Gastroesophageal sphincter (tissue), 4 donors: ENCODE results near the gene ZNF644. TPM values are rescaled to one million over a fixed set of nuclear protein-coding genes. Genes with fewer than 3 reads are reported as not detected.

Source experiments
- ATAC-seq: fragments of 150-250 bp; one replicate; pipeline ENCODE4 v1.9.1; 2016; ENCODE audit warnings: mild to moderate bottlenecking, moderate library complexity
- H3K27ac ChIP-seq, 4 donors: fragments of 200-600 bp; sonication (generic) in 3 of 4; 1 replicate in 3 of 4; 2 replicates in 1 of 4; pipeline ENCODE4 v1.5.1; 2016 to 2019
- H3K27me3 ChIP-seq: fragments of 200-600 bp; sonication (generic); one replicate; pipeline ENCODE4 v1.5.1; 2019
- H3K36me3 ChIP-seq, 2 donors: fragments of 200-600 bp; sonication (generic); one replicate each; pipeline ENCODE4 v1.5.1; 2019; ENCODE audit warnings: control low read depth in 1 of 2
- H3K4me1 ChIP-seq, 3 donors: fragments of 200-600 bp; sonication (generic); 1 replicate in 2 of 3; 2 replicates in 1 of 3; pipeline ENCODE4 v1.5.1; 2016 to 2019; ENCODE audit warnings: control low read depth in 2 of 3
- H3K4me3 ChIP-seq, 2 donors: fragments of 200-600 bp; sonication (generic); one replicate each; pipeline ENCODE4 v1.5.1; 2019; ENCODE audit warnings: mild to moderate bottlenecking in 1 of 2, moderate library complexity in 1 of 2
- H3K9me3 ChIP-seq, 3 donors: fragments of 200-600 bp; sonication (generic); one replicate each; pipeline ENCODE4 v1.5.1; 2017 to 2019; ENCODE audit warnings: control low read depth in 2 of 3
- EP300 ChIP-seq: sonication (generic); formaldehyde crosslinking; IDR thresholded peaks from one replicate; pipeline ENCODE4 v1.6.1; 2017; ENCODE audit warnings: antibody characterized with exemption, mild to moderate bottlenecking
- POLR2A ChIP-seq, 2 donors: fragments of 450-650 bp; IDR thresholded peaks; one replicate each; pipeline ENCODE4 v1.6.1; 2017; ENCODE audit warnings: antibody characterized with exemption in 2 of 2, mild to moderate bottlenecking in 2 of 2, moderate library complexity in 1 of 2
- POLR2AphosphoS5 ChIP-seq: sonication (generic); formaldehyde crosslinking; IDR thresholded peaks from one replicate; pipeline ENCODE4 v1.6.1; 2017; ENCODE audit warnings: antibody characterized with exemption
- WGBS, 2 donors: methylation state at CpG; one replicate each; pipeline ENCODE4 v1.1.5; 2018; ENCODE audit warnings: low coverage in 1 of 2; 5-methylcytosine and 5-hydroxymethylcytosine counted together
- total RNA-seq, 4 donors: library from RNA; depleted of rRNA; stranded (reverse); fragments of >200 nt; gene quantifications; one replicate each; pipeline ENCODE4 v1.1.0, GENCODE V29; 2016
- TF ChIP-seq, protein P1 (sequence below), 4 experiments: fragments of 200-600 bp in 2 of 4; fragments of 450-650 bp in 2 of 4; sonication (generic) in 1 of 4; IDR thresholded peaks; one replicate each; pipeline ENCODE4 v1.5.1; 2017 to 2019; ENCODE audit warnings: antibody characterized with exemption in 4 of 4, mild to moderate bottlenecking in 2 of 4, moderate library complexity in 2 of 4

Gene ZNF644
- total RNA-seq, 4 donors from 2014 or later, result 40.2 to 83.3 (median 53.8) TPM

DNA sequence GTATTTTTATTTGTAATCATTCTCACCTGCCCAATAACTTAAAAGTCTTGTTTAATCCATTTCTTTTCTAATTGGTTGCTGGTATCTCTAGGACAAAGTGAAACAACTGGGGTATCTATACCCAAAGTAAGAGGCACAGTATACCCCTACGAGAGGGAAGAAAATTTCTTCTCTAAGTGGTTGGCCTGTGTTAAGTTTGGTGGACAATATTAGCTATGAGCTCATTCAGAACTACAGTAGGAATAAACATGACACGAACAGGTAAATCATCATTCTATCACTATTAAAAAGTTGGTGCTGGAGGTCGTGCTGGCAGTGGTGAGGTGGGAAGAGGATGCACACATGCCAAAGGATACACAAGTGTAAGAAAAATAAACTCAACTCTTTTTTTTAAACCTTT lies 99.6 kb downstream of the ZNF644 start:
- Histone ChIP-seq H3K4me3 (no peak overlapping the region), H3K9me3 (no peaks in the 10 kb centered on the region), H3K4me1 (peaks cover 6 to 65% (median 15%) of the 10 kb centered on the region in 3 donors), H3K27me3 (no peaks in the 10 kb centered on the region), H3K27ac (no peak overlapping the region), H3K36me3 (peaks cover 0 to 4% of the 10 kb centered on the region in 2 donors)
- no peak for ATAC-seq
- TF ChIP-seq POLR2A (IDR thresholded peaks at IDR 0.05), result no peak
- 43 to 71% methylated on average over 3 of the region's 3 CpGs for WGBS, 2 donors

DNA sequence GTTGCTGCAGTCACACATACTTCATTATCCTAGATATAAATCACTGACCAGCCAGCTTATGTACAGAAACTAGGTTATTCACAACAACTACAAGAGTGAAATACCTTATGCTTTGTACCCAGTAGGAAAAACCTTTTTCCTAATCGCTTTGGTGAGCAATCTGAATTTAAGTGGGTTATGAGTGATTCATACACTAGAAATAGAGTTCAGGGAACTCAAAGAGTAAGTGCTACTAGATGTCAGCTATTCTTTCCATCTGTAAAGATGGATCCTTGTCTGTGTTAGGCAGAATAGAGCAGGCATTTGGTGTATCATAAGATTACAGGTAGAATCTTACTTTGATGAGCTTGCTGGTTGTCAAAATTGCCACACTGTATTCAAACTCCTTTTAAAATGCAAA lies 101.9 kb downstream of the ZNF644 start:
- TF ChIP-seq POLR2A (IDR thresholded peaks at IDR 0.05) (no peak), EP300 (no peak), POLR2AphosphoS5 (no peak)
- TF ChIP-seq, protein P1, sequence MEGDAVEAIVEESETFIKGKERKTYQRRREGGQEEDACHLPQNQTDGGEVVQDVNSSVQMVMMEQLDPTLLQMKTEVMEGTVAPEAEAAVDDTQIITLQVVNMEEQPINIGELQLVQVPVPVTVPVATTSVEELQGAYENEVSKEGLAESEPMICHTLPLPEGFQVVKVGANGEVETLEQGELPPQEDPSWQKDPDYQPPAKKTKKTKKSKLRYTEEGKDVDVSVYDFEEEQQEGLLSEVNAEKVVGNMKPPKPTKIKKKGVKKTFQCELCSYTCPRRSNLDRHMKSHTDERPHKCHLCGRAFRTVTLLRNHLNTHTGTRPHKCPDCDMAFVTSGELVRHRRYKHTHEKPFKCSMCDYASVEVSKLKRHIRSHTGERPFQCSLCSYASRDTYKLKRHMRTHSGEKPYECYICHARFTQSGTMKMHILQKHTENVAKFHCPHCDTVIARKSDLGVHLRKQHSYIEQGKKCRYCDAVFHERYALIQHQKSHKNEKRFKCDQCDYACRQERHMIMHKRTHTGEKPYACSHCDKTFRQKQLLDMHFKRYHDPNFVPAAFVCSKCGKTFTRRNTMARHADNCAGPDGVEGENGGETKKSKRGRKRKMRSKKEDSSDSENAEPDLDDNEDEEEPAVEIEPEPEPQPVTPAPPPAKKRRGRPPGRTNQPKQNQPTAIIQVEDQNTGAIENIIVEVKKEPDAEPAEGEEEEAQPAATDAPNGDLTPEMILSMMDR (IDR thresholded peaks at IDR 0.05), result no peak

GRCh38 chr1:90919190-90919719 lies 102.6 kb downstream of the ZNF644 start:
- Histone ChIP-seq H3K36me3 (peaks cover 0 to 21% of the 10 kb centered on the region in 2 donors), H3K27ac (no peak overlapping the region), H3K4me1 (peaks cover 6 to 55% (median 15%) of the 10 kb centered on the region in 3 donors), H3K27me3 (no peaks in the 10 kb centered on the region), H3K4me3 (no peak overlapping the region), H3K9me3 (no peaks in the 10 kb centered on the region)
- no peak for ATAC-seq
- 68 to 70% methylated on average over 1 of the region's 1 CpG for WGBS, 2 donors
- TF ChIP-seq, protein P1 (IDR thresholded peaks at IDR 0.05), result no peak
- no peak for TF ChIP-seq POLR2A (IDR thresholded peaks at IDR 0.05)
- no peak for TF ChIP-seq POLR2AphosphoS5
- TF ChIP-seq EP300, result no peak

More for the DNA sequence above, 101.9 kb downstream of the ZNF644 start:
- Histone ChIP-seq H3K4me1 (peaks cover 6 to 61% (median 15%) of the 10 kb centered on the region in 3 donors), H3K4me3 (no peak overlapping the region), H3K36me3 (peaks cover 0 to 19% of the 10 kb centered on the region in 2 donors), H3K27ac (no peak overlapping the region), H3K27me3 (no peaks in the 10 kb centered on the region), H3K9me3 (no peaks in the 10 kb centered on the region)
- no peak for ATAC-seq
- 67 to 69% methylated on average over 1 of the region's 1 CpG for WGBS, 2 donors

- ATAC-seq, result no peak
- Histone ChIP-seq H3K27me3 (no peaks in the 10 kb centered on the region), H3K4me1 (no peaks in the 10 kb centered on the region), H3K4me3 (no peak overlapping the region), H3K9me3 (no peaks in the 10 kb centered on the region), H3K27ac (no peak overlapping the region), H3K36me3 (peaks cover 0 to 23% of the 10 kb centered on the region in 2 donors)
- WGBS, 2 donors, result 79 to 90% methylated on average over 1 of the region's 1 CpG
- TF ChIP-seq POLR2AphosphoS5 (no peak), EP300 (no peak), POLR2A (IDR thresholded peaks at IDR 0.05) (no peak)
- TF ChIP-seq, protein P1 (IDR thresholded peaks at IDR 0.05), result no peak
Measured at GRCh38 chr1:90911353-90911752, 110.5 kb downstream of the ZNF644 start.

DNA sequence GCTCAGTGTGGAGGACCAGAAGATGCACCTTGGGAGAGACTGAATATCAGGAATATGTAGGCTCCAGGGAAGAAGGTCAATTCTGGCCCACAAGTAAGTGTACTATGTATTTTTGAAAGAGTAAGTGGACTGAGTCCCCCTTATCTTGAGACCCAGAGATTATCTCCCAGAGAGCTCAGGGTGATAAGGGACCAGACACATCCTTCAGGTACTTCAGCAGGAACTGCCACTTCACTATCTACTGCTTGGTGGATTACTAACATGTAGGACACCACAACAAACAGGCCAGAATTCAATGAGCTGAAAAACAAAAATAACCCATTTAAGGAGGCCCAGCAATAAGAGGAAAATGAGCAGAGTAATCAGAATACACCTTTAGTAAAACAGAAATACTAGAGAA lies 119.2 kb downstream of the ZNF644 start:
- TF ChIP-seq, protein P1 (IDR thresholded peaks at IDR 0.05), result no peak
- TF ChIP-seq EP300 (no peak), POLR2A (IDR thresholded peaks at IDR 0.05) (no peak), POLR2AphosphoS5 (no peak)
- ATAC-seq, result no peak
- Histone ChIP-seq H3K27ac (no peak overlapping the region), H3K36me3 (peaks cover 0 to 16% of the 10 kb centered on the region in 2 donors), H3K9me3 (no peaks in the 10 kb centered on the region), H3K4me1 (peaks cover 0 to 17% (median 3%) of the 10 kb centered on the region in 3 donors), H3K4me3 (no peak overlapping the region), H3K27me3 (no peaks in the 10 kb centered on the region)
